ENCODE measurements around the gene RNF220. TPM values are rescaled to one million over a fixed set of nuclear protein-coding genes. Genes with fewer than 3 reads are reported as not detected.
A peak's percentile ranks its signal among the peaks of the same experiment; 100 is the strongest.
"Not testable (repeated sequence)": the region's sequence is repeated elsewhere in the genome, so short reads cannot be mapped to it uniquely, and the experiment has no call there.

RNF220 gene
- polyA plus RNA-seq, 3 donors = 97.9 to 109 (median 101) TPM

DNA sequence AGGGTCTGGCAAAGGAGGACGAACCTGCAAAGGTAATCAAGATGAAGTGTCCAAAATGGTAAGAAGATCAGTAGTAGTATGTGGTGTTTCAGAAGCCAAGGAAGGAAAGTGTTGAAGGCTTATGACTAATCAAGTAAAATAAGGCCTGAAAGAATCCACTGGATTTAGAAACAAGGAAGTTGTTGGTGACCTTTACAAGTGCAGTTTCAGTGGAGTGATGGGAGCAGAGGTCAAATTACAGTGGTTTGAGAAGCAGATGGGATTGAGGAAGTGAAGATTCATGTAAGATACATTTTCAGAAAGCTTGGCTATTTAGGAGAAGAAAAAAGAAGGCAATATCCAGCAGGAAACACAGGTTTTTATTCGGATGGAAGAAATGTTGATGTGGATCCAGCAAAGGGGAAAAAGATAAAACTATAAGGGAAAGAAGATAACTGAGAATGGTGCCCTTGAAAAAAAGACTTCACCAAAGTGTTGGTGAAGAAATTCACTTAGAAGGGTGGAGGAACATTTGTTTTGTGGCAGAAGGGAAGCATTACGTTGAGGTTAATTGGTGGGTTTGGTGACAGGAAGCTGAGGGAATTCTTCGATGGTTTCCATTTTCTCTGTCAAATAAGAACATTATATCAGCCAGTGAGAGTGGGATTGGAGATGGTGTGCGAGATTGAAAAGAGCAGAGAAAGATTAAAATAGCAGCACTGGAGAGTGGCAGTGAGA lies 271.6 kb downstream of the RNF220 start:
- DNase-seq = no peak

GRCh38 chr1:44677201-44677766 lies 272.2 kb downstream of the RNF220 start:
- DNase-seq = no peak

GRCh38 chr1:44678120-44678519 lies 273.1 kb downstream of the RNF220 start:
- DNase-seq = no peak

- no peak for DNase-seq
Observed at GRCh38 chr1:44678626-44679025, 273.6 kb downstream of the RNF220 start.

GRCh38 chr1:44679468-44679867 lies 274.4 kb downstream of the RNF220 start:
- DNase-seq = no peak

DNA sequence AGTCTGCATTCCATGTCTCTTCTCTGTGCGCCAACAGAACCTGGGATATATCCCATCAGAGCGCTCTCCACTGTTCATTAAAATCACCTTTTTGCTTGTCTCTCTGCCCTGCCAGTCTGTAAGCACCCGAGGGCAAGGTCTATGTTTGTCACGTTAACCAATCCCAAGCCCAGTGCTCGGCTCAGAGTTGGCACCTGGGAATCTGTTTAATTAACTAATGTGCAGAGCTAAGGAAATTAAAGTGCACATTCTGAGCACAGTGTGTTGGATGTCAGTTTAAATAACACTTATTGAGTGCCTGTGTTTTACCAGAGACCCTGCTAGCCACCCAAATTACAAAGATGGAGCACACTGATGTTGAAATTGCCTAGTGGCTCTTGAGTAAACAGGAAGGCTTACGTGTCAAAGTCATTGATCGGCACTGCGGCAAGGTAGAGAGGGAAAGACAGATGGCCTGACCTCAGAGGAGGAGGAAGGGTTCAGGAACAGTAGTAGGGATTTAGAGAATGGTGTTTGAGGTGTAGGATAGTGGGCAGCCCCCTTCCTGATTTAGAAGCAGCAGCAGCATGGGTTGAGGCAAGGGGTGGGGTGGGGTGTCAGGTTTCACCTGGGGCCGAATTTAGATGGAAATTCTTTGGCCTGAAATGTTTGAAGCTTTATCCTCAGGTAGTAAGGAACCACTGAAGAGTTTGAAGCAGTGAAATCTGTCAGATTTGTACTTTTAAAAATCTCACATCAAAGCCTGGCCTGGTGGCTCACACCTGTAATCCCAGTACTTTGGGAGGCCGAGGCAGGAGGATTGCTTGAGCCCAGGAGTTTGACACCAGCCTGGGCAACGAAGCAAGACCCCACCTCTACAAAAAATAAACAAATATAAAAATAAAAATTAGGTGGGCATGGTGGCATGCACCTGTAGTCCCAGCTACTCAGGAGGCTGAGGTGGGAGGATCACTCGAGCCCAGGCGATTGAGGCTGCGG lies 277.1 kb downstream of the RNF220 start:
- no peak for DNase-seq

DNA sequence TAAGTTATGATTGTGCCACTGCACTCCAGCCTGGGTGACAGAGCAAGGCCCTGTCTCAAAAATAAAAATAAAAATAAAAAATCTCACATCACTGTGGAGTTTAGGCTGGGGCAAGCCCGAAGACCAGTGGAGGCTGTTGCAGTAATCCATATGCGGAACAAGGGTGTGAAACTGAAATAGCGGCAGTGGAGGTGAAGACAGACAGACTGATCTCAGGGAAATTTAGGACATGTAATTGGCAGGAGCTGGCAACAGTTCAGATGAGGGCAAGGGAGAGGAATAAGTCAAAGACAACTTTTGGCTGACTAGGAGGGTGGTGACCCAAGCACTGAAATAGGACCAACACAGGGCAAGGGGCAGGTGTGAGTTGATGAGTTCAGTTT lies 277.8 kb downstream of the RNF220 start:
- DNase-seq = no peak

DNA sequence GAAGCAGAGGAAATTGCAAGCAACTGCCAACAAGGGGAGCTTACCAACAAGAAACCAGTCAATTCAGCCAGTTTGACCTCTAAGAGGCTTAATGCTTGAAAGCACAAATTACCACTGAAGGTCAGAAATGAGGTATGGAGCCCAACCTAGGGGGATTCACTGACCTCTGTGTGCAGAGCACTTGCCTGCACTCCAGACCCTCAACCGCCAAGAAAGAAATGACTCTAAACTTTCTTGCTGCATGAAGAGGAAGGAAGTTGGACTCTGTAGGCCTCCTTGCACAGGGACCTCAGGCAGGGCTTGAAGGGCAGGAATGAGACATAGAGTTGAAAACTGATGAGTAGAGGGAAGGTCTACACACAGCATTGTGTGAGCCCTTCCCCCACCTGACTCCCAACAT lies 279.5 kb downstream of the RNF220 start:
- no peak for DNase-seq

DNA sequence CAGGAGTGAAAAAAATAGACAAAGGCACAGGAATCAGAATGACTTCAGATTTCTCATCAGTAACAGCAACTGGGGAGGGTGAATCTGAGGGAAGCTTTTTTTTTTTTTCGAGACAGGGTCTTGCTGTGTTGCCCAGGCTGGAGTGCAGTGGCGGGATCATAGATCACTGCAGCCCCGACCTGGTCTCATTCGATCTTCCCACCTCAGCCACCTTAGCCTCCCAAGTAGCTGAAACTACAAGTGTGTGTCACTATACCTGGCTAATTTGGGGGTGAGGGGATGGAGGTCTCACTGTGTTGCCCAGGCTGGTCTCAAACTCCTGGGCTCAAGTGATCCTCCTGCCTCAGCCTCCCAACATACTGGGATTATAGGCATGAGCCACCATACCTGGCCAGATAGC lies 280.2 kb downstream of the RNF220 start:
- no peak for DNase-seq

GRCh38 chr1:44685881-44686280 lies 280.8 kb downstream of the RNF220 start:
- DNase-seq = no peak

DNA sequence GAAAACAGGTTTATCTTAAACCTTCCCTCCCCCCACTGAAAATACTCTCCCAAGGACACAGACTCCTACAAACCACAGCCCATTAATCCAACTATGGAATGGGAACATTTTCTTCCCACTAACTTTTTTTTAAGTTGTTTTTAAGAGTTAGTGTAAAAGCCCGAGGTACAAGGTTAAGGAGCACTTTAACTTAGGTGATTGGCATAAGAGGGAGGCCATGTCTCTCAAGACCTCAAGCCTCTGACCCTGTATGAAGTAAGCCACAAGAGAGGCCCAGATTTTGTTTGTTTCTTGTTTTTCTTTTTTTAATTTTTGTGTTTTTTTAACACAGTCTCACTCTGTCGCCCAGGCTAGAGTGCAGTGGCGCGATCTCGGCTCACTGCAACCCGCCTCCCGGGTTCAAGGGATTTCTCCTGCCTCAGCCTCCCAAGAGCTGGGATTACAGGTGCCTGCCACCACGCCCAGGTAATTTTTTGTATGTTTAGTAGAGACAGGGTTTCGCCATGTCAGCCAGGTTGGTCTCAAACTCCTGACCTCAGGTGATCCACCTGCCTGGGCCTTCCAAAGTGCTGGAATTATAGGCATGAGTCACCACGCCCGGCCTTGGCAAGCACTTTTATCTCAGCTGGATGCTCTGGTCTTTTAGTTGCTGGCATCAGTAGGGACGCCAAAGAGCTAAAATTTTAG lies 283.8 kb downstream of the RNF220 start:
- DNase-seq = no peak

DNA sequence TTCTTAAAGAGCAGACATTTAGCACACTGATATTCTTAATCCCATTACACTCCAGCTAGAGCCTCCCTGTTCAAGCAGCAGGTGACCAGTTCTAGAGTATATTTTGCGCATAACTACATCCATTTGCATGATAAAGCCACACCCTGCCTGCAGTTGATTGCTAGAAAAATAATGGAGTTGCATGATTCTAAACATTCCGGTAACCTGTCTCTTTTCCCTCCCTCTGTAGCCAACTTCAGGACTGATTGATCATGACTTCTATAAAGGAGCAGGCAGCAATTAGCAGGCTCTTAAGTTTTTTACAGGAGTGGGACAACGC lies 284.4 kb downstream of the RNF220 start:
- DNase-seq = no peak

DNA sequence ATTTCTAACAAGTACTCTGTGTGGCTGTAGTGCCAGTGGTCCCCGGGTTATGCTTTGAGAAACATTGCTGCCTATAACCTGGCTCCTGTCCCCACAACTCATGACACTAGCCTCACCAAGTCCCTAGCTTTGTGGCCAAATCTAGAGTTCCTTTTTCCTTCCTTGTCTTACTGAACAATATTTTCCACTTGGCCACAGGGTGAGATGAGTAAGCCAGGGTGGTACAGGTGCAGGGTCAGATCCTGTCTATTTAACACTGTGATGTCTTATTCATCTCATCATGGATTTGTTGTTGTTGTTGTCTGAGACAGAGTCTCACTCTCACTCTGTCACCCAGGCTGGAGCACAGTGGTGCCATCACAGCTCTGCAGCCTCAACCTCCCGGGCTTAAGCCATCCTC lies 288.1 kb downstream of the RNF220 start:
- DNase-seq = no peak

GRCh38 chr1:44693900-44694299 lies 288.8 kb downstream of the RNF220 start:
- DNase-seq = no peak

GRCh38 chr1:44694863-44695478 lies 289.9 kb downstream of the RNF220 start:
- no peak for DNase-seq

DNA sequence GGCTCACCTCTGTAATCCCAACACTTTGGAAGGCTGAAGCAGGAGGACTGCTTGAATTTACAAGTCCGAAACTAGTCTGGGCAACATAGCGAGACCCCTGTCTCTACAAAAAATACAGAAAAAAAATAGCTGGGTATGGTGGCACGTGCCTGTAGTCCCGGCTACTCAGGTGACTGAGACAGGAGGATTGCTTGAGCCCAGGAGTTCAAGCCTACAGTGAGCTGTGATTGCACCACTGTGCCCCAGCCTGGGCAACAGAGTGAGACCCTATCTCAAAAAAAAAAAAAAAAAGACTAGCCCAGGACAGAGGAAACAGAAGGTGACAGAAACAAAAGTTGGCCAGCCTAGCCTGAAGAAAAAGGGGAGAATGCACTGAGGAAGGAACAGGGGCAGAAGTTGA lies 290.6 kb downstream of the RNF220 start:
- no peak for DNase-seq

- DNase-seq = no peak
Observed at GRCh38 chr1:44696101-44696500, 291.0 kb downstream of the RNF220 start.

DNA sequence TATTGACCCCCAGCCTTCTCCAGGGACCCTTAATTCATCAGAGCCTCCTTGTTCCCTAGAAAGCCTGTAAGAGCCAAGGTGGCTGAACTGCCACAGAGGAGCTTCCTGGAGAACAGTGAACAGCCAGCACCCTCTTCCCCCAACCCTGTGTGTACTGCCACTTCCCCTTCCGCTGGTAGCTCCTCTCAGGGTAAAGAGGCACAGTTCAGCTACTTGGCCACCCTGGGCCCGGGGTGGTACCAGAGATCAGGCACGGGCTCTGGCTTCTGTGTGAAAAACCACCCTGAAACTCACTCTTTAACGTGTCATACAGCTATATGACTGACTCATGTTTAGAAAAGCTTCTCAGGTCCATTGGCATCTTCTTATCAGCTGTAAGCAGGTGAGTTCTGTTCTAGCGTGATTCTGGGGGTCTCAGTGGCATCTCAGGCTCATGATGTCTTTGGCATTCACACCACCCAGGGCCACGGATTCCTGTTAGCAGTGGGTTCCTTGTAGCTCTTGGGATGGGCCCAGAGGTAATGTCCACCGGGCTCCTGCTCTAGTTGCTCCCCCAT lies 291.8 kb downstream of the RNF220 start:
- DNase-seq = no peak

- DNase-seq = no peak
Observed at GRCh38 chr1:44698138-44698537, 293.1 kb downstream of the RNF220 start.

- not testable (repeated sequence) for DNase-seq
Observed at GRCh38 chr1:44699375-44699774, 294.3 kb downstream of the RNF220 start.

DNA sequence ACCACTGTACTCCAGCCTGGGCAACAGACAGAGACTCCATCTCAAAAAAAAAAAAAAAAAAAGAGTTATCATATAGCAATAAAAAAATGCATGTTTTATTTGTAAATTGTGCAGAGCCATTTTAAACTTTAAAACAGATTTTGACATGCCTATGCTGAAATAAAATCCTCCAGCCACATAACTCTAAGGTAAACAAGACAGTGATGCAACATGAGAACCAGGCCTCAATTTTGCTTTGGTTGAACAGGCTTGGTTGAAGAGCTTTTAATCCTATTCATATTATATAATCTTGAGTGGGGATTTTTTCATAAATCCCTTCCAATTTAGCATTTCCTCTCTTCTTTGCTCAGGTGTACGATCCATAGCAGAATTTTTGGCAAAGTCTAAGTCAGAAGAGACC lies 295.5 kb downstream of the RNF220 start:
- DNase-seq = no peak

DNA sequence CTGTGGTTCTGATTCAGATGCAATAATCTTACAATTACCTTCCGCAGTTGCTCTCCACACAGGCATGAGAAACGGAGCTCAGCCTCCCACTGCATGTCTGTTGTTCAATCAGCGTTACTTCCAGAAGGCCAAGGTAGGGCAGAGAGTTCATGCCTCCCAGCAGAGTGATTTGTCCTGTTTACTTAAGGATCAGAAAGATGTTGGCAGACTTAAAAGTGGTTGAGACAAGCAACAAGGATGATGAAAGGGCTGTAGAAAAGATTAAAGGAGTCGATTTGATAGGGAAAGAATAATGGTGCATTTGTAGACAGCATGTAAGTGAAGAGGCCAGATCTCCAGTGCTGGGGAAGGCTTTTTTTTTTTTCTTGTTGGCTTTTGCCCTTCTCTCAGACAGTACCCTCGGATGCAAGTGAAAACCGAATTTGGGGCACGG lies 296.1 kb downstream of the RNF220 start:
- peak; percentile 59 for DNase-seq

All from renal pelvis (tissue), 4 donors.